Heart left ventricle (tissue), 16 donors: ENCODE measurements around the gene MAP2K5. TPM values are rescaled to one million over a fixed set of nuclear protein-coding genes. Genes with fewer than 3 reads are reported as not detected.
A peak's percentile ranks its signal among the peaks of the same experiment; 100 is the strongest.

Experiments used
- ATAC-seq, 4 donors: fragments of 200-7000 bp; cut with Tn5 transposase; one replicate each; pipeline ENCODE4 v1.9.1; 2020 to 2022; ENCODE audit warnings: moderate library complexity in 4 of 4, mild to moderate bottlenecking in 3 of 4, moderate number of reproducible peaks in 1 of 4
- DNase-seq, 5 donors: peaks; one replicate each; pipeline ENCODE4 v3.0.0-alpha.2; 2020
- H3K27ac ChIP-seq, 12 donors: fragments of 200-600 bp; sonication (generic) in 4 of 12; one replicate each; pipeline versions ENCODE4 v1.5.0 to v1.8.0; 2016 to 2022; ENCODE audit warnings: mild to moderate bottlenecking in 2 of 12
- H3K27me3 ChIP-seq, 9 donors: fragments of 200-600 bp; sonication (generic) in 2 of 9; one replicate each; pipeline versions ENCODE4 v1.5.1 to v1.8.0; 2016 to 2022; ENCODE audit warnings: mild to moderate bottlenecking in 3 of 9
- H3K36me3 ChIP-seq, 9 donors: fragments of 200-600 bp; sonication (generic) in 2 of 9; one replicate each; pipeline versions ENCODE4 v1.5.0 to v1.8.0; 2018 to 2022; ENCODE audit warnings: mild to moderate bottlenecking in 2 of 9
- H3K4me1 ChIP-seq, 12 donors: fragments of 200-600 bp; sonication (generic) in 4 of 12; one replicate each; pipeline versions ENCODE4 v1.5.0 to v1.8.0; 2016 to 2022; ENCODE audit warnings: mild to moderate bottlenecking in 3 of 12
- H3K4me3 ChIP-seq, 12 donors: fragments of 200-600 bp; sonication (generic) in 4 of 12; one replicate each; pipeline versions ENCODE4 v1.5.0 to v1.8.0; 2017 to 2022; ENCODE audit warnings: mild to moderate bottlenecking in 9 of 12, moderate library complexity in 4 of 12
- H3K9me3 ChIP-seq, 12 donors: fragments of 200-600 bp; sonication (generic) in 4 of 12; one replicate each; pipeline versions ENCODE4 v1.5.0 to v1.8.0; 2016 to 2022; ENCODE audit warnings: mild to moderate bottlenecking in 1 of 12
- POLR2A ChIP-seq, 2 donors: fragments of 450-650 bp; IDR thresholded peaks; one replicate each; pipeline ENCODE4 v1.6.1; 2017; ENCODE audit warnings: antibody characterized with exemption in 2 of 2, mild to moderate bottlenecking in 2 of 2, moderate library complexity in 2 of 2
- WGBS, 4 donors: extraction: QIAGEN DNeasy Blood & Tissue Kit in 2 of 4; methylation state at CpG; one replicate each; pipeline versions ENCODE4 v1.1.5 to v1.1.7; 2013 to 2018; 5-methylcytosine and 5-hydroxymethylcytosine counted together
- intact Hi-C, 10 donors: fragments of 100-400 bp; cut with DNase I; formaldehyde crosslinking; loops; one replicate each; pipeline versions ENCODE4 v1.11.1 to v1.14.2; 2022
- polyA plus RNA-seq, 2 donors: library from polyadenylated mRNA; stranded (reverse); fragments of 200-250 nt; gene quantifications; one replicate each; pipeline ENCODE4 v1.2.3, GENCODE V29; 2013
- total RNA-seq, 9 donors: library from RNA; depleted of rRNA in 2 of 9; stranded (reverse); fragments of >200 nt in 2 of 9; fragmentation: NEBNext Ultra II Directional in 3 of 9; extraction: Animal tissue kit (Norgen Biotek cat#: 25700) in 3 of 9; gene quantifications; one replicate each; pipeline versions ENCODE4 v1.1.0 to v1.2.4, GENCODE V29; 2016 to 2023
- TF ChIP-seq, protein P1 (sequence below), 12 donors: fragments of 200-600 bp; sonication (generic) in 4 of 12; IDR thresholded peaks; one replicate each; pipeline versions ENCODE4 v1.5.0 to v1.8.0; 2018 to 2022; ENCODE audit warnings: antibody characterized with exemption in 12 of 12, mild to moderate bottlenecking in 5 of 12
- donor health status: ischemic (EF 13 %, LVEDD 7.1; RV severe dilation, severe dysfunction).
- donor health status: healthy with polysubstance abuse.
- donor health status: DM: no; HTN: yes; CAD: no.
- donor health status: DM: no; HTN: no; CAD: no.
- donor health status: ischemic (EF 25% LVEDD 6.9; RV normal size, moderate dysfunction).
- donor health status: ischemic (EF 25% LVEDD 5.7; RV mildly dilated, moderate dysfunction).
- donor health status: healthy.
- donor health status: DM: yes; HTN: yes; CAD: no.
- donor health status: ischemic (EF 35%, LVEDD 5.7; RV mildly dilated, moderate dysfunction).
- donor health status: nonischemic (EF 11% LVEDD 7.7; RV severe dilation, severe dysfunction).
- donor health status: DM: yes; HTN: yes; CAD: no.
- donor health status: PGD.
- donor health status: ischemic (EF 29% LVEDD 5.4; RV normal size, mild dysfunction).
- donor health status: nonischemic (EF 23%, LVEDD 6.1; RV moderate dilation, normal function).

Gene MAP2K5
- total and polyA plus RNA-seq, 11 donors = 8.1 to 32.0 (median 19.1) TPM

- Histone ChIP-seq H3K4me1 (peaks cover 0 to 74% (median 40%) of the 10 kb centered on the region in 12 donors), H3K27me3 (peaks cover 89 to 100% (median 96%) of the 10 kb centered on the region in 9 donors), H3K36me3 (no peaks in the 10 kb centered on the region), H3K4me3 (peak overlapping the region in 4 of 12 donors; percentile 3 to 37 (median 28)), H3K9me3 (no peaks in the 10 kb centered on the region), H3K27ac (no peak overlapping the region)
- TF ChIP-seq, protein P1, sequence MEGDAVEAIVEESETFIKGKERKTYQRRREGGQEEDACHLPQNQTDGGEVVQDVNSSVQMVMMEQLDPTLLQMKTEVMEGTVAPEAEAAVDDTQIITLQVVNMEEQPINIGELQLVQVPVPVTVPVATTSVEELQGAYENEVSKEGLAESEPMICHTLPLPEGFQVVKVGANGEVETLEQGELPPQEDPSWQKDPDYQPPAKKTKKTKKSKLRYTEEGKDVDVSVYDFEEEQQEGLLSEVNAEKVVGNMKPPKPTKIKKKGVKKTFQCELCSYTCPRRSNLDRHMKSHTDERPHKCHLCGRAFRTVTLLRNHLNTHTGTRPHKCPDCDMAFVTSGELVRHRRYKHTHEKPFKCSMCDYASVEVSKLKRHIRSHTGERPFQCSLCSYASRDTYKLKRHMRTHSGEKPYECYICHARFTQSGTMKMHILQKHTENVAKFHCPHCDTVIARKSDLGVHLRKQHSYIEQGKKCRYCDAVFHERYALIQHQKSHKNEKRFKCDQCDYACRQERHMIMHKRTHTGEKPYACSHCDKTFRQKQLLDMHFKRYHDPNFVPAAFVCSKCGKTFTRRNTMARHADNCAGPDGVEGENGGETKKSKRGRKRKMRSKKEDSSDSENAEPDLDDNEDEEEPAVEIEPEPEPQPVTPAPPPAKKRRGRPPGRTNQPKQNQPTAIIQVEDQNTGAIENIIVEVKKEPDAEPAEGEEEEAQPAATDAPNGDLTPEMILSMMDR (IDR thresholded peaks at IDR 0.05) = no peak
- no peak for TF ChIP-seq POLR2A (IDR thresholded peaks at IDR 0.05)
- WGBS, 4 donors = 1 to 3% (median 2%) methylated on average over 40 to 94 of the region's 94 CpGs
- DNase-seq (peak in 1 of 5 donors; percentile 9), ATAC-seq (no peak)
- intact Hi-C loops = no loop called here
Measured at GRCh38 chr15:67823314-67824196, 281.1 kb downstream of the MAP2K5 start.

DNA sequence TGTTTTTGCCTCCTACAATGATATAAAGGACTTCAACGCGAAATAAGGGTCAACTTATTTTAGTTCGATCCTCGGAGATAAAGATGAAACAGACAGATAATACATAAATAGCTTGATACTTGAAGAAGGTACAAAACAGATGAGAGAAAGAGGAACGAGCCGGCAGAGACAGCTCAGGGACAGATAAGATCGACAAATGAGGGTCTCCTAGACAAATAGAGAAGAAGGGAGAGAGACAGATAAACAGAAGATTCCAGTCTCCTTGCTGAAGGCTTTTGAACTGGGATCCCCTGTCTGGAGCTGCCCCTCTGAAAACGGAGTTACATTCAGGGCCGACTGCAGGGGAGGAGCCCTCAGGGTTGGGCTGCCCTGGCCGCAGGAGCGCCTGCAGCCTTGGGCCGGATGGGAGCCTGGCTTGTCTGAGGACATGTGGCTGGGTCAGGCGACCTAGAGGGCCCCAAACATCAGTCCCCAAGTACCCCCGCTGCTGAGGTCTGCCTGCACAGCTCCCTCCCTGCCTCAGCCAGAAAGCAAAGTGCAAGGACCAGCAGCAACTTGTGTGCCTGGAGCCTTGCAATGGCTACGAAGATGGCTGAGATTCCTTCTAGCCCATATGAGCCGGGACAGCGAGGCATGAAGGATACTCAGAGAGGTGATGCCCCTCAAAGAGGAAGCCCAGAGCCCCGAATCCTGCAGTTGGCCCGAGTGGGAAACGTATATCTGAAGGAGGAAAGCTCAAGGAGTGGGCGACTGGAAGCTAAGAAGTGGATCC, 281.9 kb downstream of the MAP2K5 start:
- Histone ChIP-seq H3K36me3 (no peaks in the 10 kb centered on the region), H3K4me3 (peak overlapping the region in 1 of 12 donors; percentile 2), H3K27me3 (peaks cover 90 to 100% (median 99%) of the 10 kb centered on the region in 9 donors), H3K4me1 (peaks cover 0 to 82% (median 46%) of the 10 kb centered on the region in 12 donors), H3K27ac (no peak overlapping the region), H3K9me3 (no peaks in the 10 kb centered on the region)
- ATAC-seq (no peak), DNase-seq (peak in 1 of 5 donors; percentile 9)
- WGBS, 4 donors = 5 to 10% (median 7%) methylated on average over 14 to 21 of the region's 21 CpGs
- TF ChIP-seq, protein P1 (IDR thresholded peaks at IDR 0.05) = no peak
- no peak for TF ChIP-seq POLR2A (IDR thresholded peaks at IDR 0.05)
- intact Hi-C loops = no loop called here

- Histone ChIP-seq H3K27me3 (peaks cover 92 to 100% (median 99%) of the 10 kb centered on the region in 9 donors), H3K4me1 (peaks cover 0 to 84% (median 46%) of the 10 kb centered on the region in 12 donors)
Measured at GRCh38 chr15:67824976-67825880, 282.7 kb downstream of the MAP2K5 start, which contains the start of gene SKOR1. Gene SKOR1 (plus strand): TSS chr15:67825509. CDS start chr15:67825603, 94 bp downstream.

More at GRCh38 chr15:67824976-67825880, 282.7 kb downstream of the MAP2K5 start, which contains the start of gene SKOR1:
- no peak within 1 kb of the TSS for H3K27ac ChIP-seq
- H3K36me3 ChIP-seq = no peaks in the 10 kb centered on the region
- TF ChIP-seq, protein P1 (IDR thresholded peaks at IDR 0.05) = no peak
- TF ChIP-seq POLR2A (IDR thresholded peaks at IDR 0.05) = no peak
- H3K4me3 ChIP-seq = peak within 1 kb of the TSS in 8 of 12 donors; percentile 2 to 39 (median 22)
- WGBS, 4 donors = 1 to 3% (median 1%) methylated on average over 31 to 58 of the region's 58 CpGs
- intact Hi-C loops = no loop called here
- no peaks in the 10 kb centered on the region for H3K9me3 ChIP-seq
- peak in 2 of 4 donors; percentile 47 to 58 for ATAC-seq
- DNase-seq = peak in 1 of 5 donors; percentile 35
